Measurements from ENCODE around the gene SPRR2D. TPM values are rescaled to one million over a fixed set of nuclear protein-coding genes. Genes with fewer than 3 reads are reported as not detected.

The SPRR2D gene
- total and polyA plus RNA-seq, 2 of the 8 experiments (the other 6 are each of a cell fraction or from before 2014, with no cell fraction given) = not detected

GRCh38 chr1:153072806-153073726 is 32.1 kb upstream of the SPRR2D start:
- CTCF ChIA-PET (ENCODE audit: partially characterized antibody) = interaction anchor here (0.9 kb wide), 1 partner anchor 39 kb away, joined by 3 read pairs; no protein-coding TSS in a partner anchor
- H2AFZ ChIP-seq (ENCODE audit: low read length) = 0 out of 2 replicates have a peak overlapping the region, but pooled peaks have one; percentile 76

More at GRCh38 chr1:153072806-153073726, 32.1 kb upstream of the SPRR2D start:
- Histone ChIP-seq H2BK5ac (ENCODE audit: low read depth, low read length) (no peak overlapping the region), H4K5ac (ENCODE audit: insufficient read length, low read depth, low read length) (no peak overlapping the region), H3K79me2 (ENCODE audit: control insufficient read depth in 1 of 2, insufficient read depth in 2 of 2, low read length in 2 of 2) (no peaks in the 10 kb centered on the region), H3K4me3 (ENCODE audit: extremely low read depth in 1 of 4, insufficient read depth in 2 of 4, low read depth in 3 of 4, low read length in 4 of 4) (no peak overlapping the region), H3K9me3 (ENCODE audit: insufficient read depth in 2 of 2, low read depth in 1 of 2, low read length in 1 of 2) (no peaks in the 10 kb centered on the region), H2BK15ac (ENCODE audit: low read length) (no peak overlapping the region), H3K23me2 (ENCODE audit: low read depth, low read length) (no peaks in the 10 kb centered on the region), H3K4ac (replicated peaks; ENCODE audit: insufficient read length, low read depth, low read length) (no peak overlapping the region), H3K27me3 (replicated peaks in 1 of 4; ENCODE audit: control insufficient read depth in 3 of 4, extremely low read depth in 1 of 4, insufficient read depth in 3 of 4, low read length in 3 of 4) (no peaks in the 10 kb centered on the region), H2BK12ac (ENCODE audit: low read depth, low read length) (no peak overlapping the region), H4K91ac (replicated peaks; ENCODE audit: insufficient read length, low read length) (no peak overlapping the region), H3K23ac (ENCODE audit: insufficient read length) (no peak overlapping the region), H3K4me1 (replicated peaks in 1 of 4; ENCODE audit: control insufficient read depth in 3 of 4, insufficient read depth in 4 of 4, low read length in 3 of 4) (no peaks in the 10 kb centered on the region), H4K8ac (ENCODE audit: extremely low read depth, insufficient read depth, low read length) (no peak overlapping the region), H3K36me3 (ENCODE audit: control insufficient read depth in 2 of 4, insufficient read depth in 4 of 4, low read length in 3 of 4) (no peaks in the 10 kb centered on the region), H2BK20ac (ENCODE audit: low read length) (no peak overlapping the region), H3K4me2 (ENCODE audit: insufficient read depth in 1 of 2, low read depth in 2 of 2, low read length in 2 of 2) (no peak overlapping the region), H4K20me1 (replicated peaks in 1 of 2; ENCODE audit: control insufficient read depth in 1 of 2, insufficient read depth in 2 of 2, low read length in 2 of 2) (no peaks in the 10 kb centered on the region), H2AK5ac (ENCODE audit: low read depth, low read length) (no peak overlapping the region), H3K9ac (replicated peaks in 1 of 4; ENCODE audit: extremely low read depth in 1 of 4, low read depth in 3 of 4, low read length in 3 of 4) (no peak overlapping the region), H3K56ac (replicated peaks; ENCODE audit: insufficient read length, low read depth, low read length) (no peak overlapping the region), H3K18ac (ENCODE audit: extremely low read depth, low read length) (no peak overlapping the region), H3K14ac (ENCODE audit: insufficient read length) (no peak overlapping the region), H3K27ac (ENCODE audit: low read depth, low read length) (no peak overlapping the region), H2BK120ac (replicated peaks; ENCODE audit: low read depth, low read length) (no peak overlapping the region), H3K79me1 (ENCODE audit: low read depth, low read length) (no peaks in the 10 kb centered on the region)
- 96% methylated on average over 5 of the region's 5 CpGs; no CpG with 5 or more reads in 1 of the 2 experiments for WGBS, 2 experiments (ENCODE audit: extremely low coverage in 1 of 2, insufficient coverage in 1 of 2, insufficient read length in 1 of 2, insufficient replicate concordance in 2 of 2, low coverage in 1 of 2, low lambda C conversion rate in 2 of 2, missing lambda C conversion rate in 1 of 2)
- POLR2A ChIA-PET (ENCODE audit: partially characterized antibody) = no interaction called here
- TF ChIP-seq EGR1 (IDR thresholded peaks at IDR 0.05; ENCODE audit: borderline replicate concordance, low read depth, low read length) = no peak
- no peak for TF ChIP-seq POU5F1 (IDR thresholded peaks at IDR 0.05; ENCODE audit: low read depth, low read length)
- TF ChIP-seq GTF2F1 (IDR thresholded peaks at IDR 0.05; ENCODE audit: borderline replicate concordance, low read depth, low read length) = no peak
- no peak for TF ChIP-seq SP1 (IDR thresholded peaks at IDR 0.05; ENCODE audit: low read depth, low read length)
- no peak for TF ChIP-seq BRCA1 (IDR thresholded peaks at IDR 0.05; ENCODE audit: low read depth, low read length)
- no peak for TF ChIP-seq CBX8 (IDR thresholded peaks at IDR 0.05; ENCODE audit: borderline replicate concordance, low read depth, low read length)
- TF ChIP-seq BCL11A (IDR thresholded peaks at IDR 0.05; ENCODE audit: low read depth in 2 of 2, low read length in 2 of 2) = no peak
- TF ChIP-seq CEBPB (IDR thresholded peaks at IDR 0.05; ENCODE audit: low read depth, low read length) = no peak
- DNase-seq (ENCODE audit: low read depth in 1 of 2, low spot score in 2 of 2) (no peak), FAIRE-seq (no peak)
